Astrocyte of the hippocampus (primary cell): Measurements from ENCODE around the gene ADGRG1.

Experiments
- DNase-seq: peaks from one replicate; pipeline ENCODE4 v3.0.0; 2011; ENCODE audit warnings: low read depth, low spot score

The ADGRG1 gene

GRCh38 chr16:57620335-57621231 lies 7.8 kb upstream of the ADGRG1 start:
- no peak for DNase-seq

GRCh38 chr16:57621521-57622271 lies 6.7 kb upstream of the ADGRG1 start:
- DNase-seq: no peak

- no peak for DNase-seq
Observed at GRCh38 chr16:57622361-57623250, 5.8 kb upstream of the ADGRG1 start.

- DNase-seq: peak; percentile 64
Observed at GRCh38 chr16:57623251-57624043, 5.0 kb upstream of the ADGRG1 start.

GRCh38 chr16:57624044-57624688 lies 4.3 kb upstream of the ADGRG1 start:
- DNase-seq: peak; percentile 38

GRCh38 chr16:57624806-57625500 lies 3.5 kb upstream of the ADGRG1 start:
- no peak for DNase-seq

- no peak for DNase-seq
Observed at GRCh38 chr16:57626420-57627170, 1.8 kb upstream of the ADGRG1 start.

- DNase-seq: peak; percentile 91
Observed at GRCh38 chr16:57627184-57627871, 1.1 kb upstream of the ADGRG1 start.

- no peak for DNase-seq
Observed at GRCh38 chr16:57628783-57629293, 408 bp downstream of the ADGRG1 start.

- DNase-seq: no peak
Observed at GRCh38 chr16:57629516-57630406, 1.3 kb downstream of the ADGRG1 start.

GRCh38 chr16:57630407-57630797 lies 2.0 kb downstream of the ADGRG1 start:
- no peak for DNase-seq

GRCh38 chr16:57630931-57631845 lies 2.8 kb downstream of the ADGRG1 start:
- DNase-seq: no peak

- peak; percentile 56 for DNase-seq
Observed at GRCh38 chr16:57632568-57632967, 4.1 kb downstream of the ADGRG1 start.

GRCh38 chr16:57633383-57634064 lies 5.1 kb downstream of the ADGRG1 start:
- DNase-seq: no peak

GRCh38 chr16:57634171-57634570 lies 5.7 kb downstream of the ADGRG1 start:
- peak; percentile 39 for DNase-seq
